Hepatocyte (in vitro differentiated cells): ENCODE measurements around the gene CHCHD6.

Experiments
- EZH2 ChIP-seq: fragments of 200-600 bp; sonication (generic); IDR thresholded peaks from 2 replicates; pipeline ENCODE4 v1.6.1; 2016; ENCODE audit warnings: antibody characterized with exemption, mild to moderate bottlenecking, borderline replicate concordance
- EZH2phosphoT487 ChIP-seq: fragments of 200-600 bp; sonication (generic); IDR thresholded peaks from one replicate; pipeline ENCODE4 v1.6.1; 2018; ENCODE audit warnings: antibody characterized with exemption, mild to moderate bottlenecking, low read depth, moderate library complexity; ENCODE audit not compliant: unreplicated experiment, severe bottlenecking
- TF ChIP-seq, protein P1 (sequence below): fragments of 200-600 bp; sonication (generic); IDR thresholded peaks from 2 replicates; pipeline ENCODE4 v1.5.1; 2016; ENCODE audit warnings: antibody characterized with exemption, mild to moderate bottlenecking; ENCODE audit not compliant: poor library complexity

GRCh38 chr3:126720596-126720995 is 16.6 kb downstream of the CHCHD6 start:
- TF ChIP-seq, protein P1, sequence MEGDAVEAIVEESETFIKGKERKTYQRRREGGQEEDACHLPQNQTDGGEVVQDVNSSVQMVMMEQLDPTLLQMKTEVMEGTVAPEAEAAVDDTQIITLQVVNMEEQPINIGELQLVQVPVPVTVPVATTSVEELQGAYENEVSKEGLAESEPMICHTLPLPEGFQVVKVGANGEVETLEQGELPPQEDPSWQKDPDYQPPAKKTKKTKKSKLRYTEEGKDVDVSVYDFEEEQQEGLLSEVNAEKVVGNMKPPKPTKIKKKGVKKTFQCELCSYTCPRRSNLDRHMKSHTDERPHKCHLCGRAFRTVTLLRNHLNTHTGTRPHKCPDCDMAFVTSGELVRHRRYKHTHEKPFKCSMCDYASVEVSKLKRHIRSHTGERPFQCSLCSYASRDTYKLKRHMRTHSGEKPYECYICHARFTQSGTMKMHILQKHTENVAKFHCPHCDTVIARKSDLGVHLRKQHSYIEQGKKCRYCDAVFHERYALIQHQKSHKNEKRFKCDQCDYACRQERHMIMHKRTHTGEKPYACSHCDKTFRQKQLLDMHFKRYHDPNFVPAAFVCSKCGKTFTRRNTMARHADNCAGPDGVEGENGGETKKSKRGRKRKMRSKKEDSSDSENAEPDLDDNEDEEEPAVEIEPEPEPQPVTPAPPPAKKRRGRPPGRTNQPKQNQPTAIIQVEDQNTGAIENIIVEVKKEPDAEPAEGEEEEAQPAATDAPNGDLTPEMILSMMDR: no peak
- no peak for TF ChIP-seq EZH2
- no peak for TF ChIP-seq EZH2phosphoT487
